ENCODE data around the gene MTA1. TPM values are rescaled to one million over a fixed set of nuclear protein-coding genes. Genes with fewer than 3 reads are reported as not detected.

MTA1 gene
- total RNA-seq, 2 experiments from 2014 or later, result 103 to 217 TPM

GRCh38 chr14:105503935-105504692, 84.5 kb downstream of the MTA1 start:
- Histone ChIP-seq H3K27ac (ENCODE audit: low read depth, low read length, poor library complexity, severe bottlenecking) (no peak overlapping the region), H3K4me1 (ENCODE audit: insufficient read depth, low read length, poor library complexity, severe bottlenecking) (no peaks in the 10 kb centered on the region), H3K79me2 (ENCODE audit: insufficient read depth, low read depth, low read length) (no peaks in the 10 kb centered on the region), H3K9me3 (ENCODE audit: low read length) (no peaks in the 10 kb centered on the region), H3K9me2 (ENCODE audit: insufficient read depth, low read length) (no peaks in the 10 kb centered on the region), H4K20me1 (ENCODE audit: insufficient read depth, low read length) (no peaks in the 10 kb centered on the region), H2AFZ (ENCODE audit: low read length) (no peak overlapping the region), H3K4me2 (ENCODE audit: low read length) (no peak overlapping the region), H3K36me3 (ENCODE audit: insufficient read depth, low read length) (peaks cover 7% of the 10 kb centered on the region; the same call in 1 of the 2 replicates), H3K4me3 (ENCODE audit: low read depth, low read length, poor library complexity, severe bottlenecking) (no peak overlapping the region)
- ChIA-PET POLR2A (interaction anchor here (0.6 kb wide), 1 partner anchor 329 kb away, joined by 7 read pairs; no protein-coding TSS in a partner anchor), CTCF (ENCODE audit: unreplicated experiment) (no interaction called here)
- no TSS peak for BruUV-seq (replicated peaks)
- intact Hi-C loops (cut with micrococcal nuclease; ENCODE audit: unreplicated experiment), result no loop called here
- TF ChIP-seq EZH2phosphoT487 (IDR thresholded peaks at IDR 0.05; ENCODE audit: borderline replicate concordance, low read depth, low read length) (no peak), CTCF (conservative IDR thresholded peaks at IDR 0.05; ENCODE audit: low read length) (no peak)
- DNase-seq (ENCODE audit: low spot score), result no peak

GRCh38 chr14:105505101-105505500, 85.5 kb downstream of the MTA1 start:
- TF ChIP-seq CTCF (conservative IDR thresholded peaks at IDR 0.05; ENCODE audit: low read length) (no peak), EZH2phosphoT487 (IDR thresholded peaks at IDR 0.05; ENCODE audit: borderline replicate concordance, low read depth, low read length) (no peak)
- intact Hi-C loops (cut with micrococcal nuclease; ENCODE audit: unreplicated experiment), result no loop called here
- DNase-seq (ENCODE audit: low spot score), result no peak
- ChIA-PET CTCF (ENCODE audit: unreplicated experiment) (no interaction called here), POLR2A (no interaction called here)
- H3K79me2 ChIP-seq (ENCODE audit: insufficient read depth, low read depth, low read length), result no peaks in the 10 kb centered on the region
- H3K36me3 ChIP-seq (ENCODE audit: insufficient read depth, low read length), result peaks cover 3% of the 10 kb centered on the region; the same call in 1 of the 2 replicates
- H3K9me3 ChIP-seq (ENCODE audit: low read length), result no peaks in the 10 kb centered on the region
- no peaks in the 10 kb centered on the region for H3K9me2 ChIP-seq (ENCODE audit: insufficient read depth, low read length)
- no peak overlapping the region for H3K4me3 ChIP-seq (ENCODE audit: low read depth, low read length, poor library complexity, severe bottlenecking)
- H3K4me1 ChIP-seq (ENCODE audit: insufficient read depth, low read length, poor library complexity, severe bottlenecking), result no peaks in the 10 kb centered on the region
- no peaks in the 10 kb centered on the region for H4K20me1 ChIP-seq (ENCODE audit: insufficient read depth, low read length)
- no TSS peak for BruUV-seq (replicated peaks)
- no peak overlapping the region for H2AFZ ChIP-seq (ENCODE audit: low read length)
- no peak overlapping the region for H3K27ac ChIP-seq (ENCODE audit: low read depth, low read length, poor library complexity, severe bottlenecking)
- H3K4me2 ChIP-seq (ENCODE audit: low read length), result no peak overlapping the region

GRCh38 chr14:105507247-105507646, 87.6 kb downstream of the MTA1 start:
- DNase-seq (ENCODE audit: low spot score), result no peak
- Histone ChIP-seq H3K9me2 (ENCODE audit: insufficient read depth, low read length) (no peaks in the 10 kb centered on the region), H2AFZ (ENCODE audit: low read length) (no peak overlapping the region), H4K20me1 (ENCODE audit: insufficient read depth, low read length) (no peaks in the 10 kb centered on the region), H3K4me3 (ENCODE audit: low read depth, low read length, poor library complexity, severe bottlenecking) (no peak overlapping the region), H3K36me3 (ENCODE audit: insufficient read depth, low read length) (no peaks in the 10 kb centered on the region), H3K9me3 (ENCODE audit: low read length) (no peaks in the 10 kb centered on the region), H3K4me1 (ENCODE audit: insufficient read depth, low read length, poor library complexity, severe bottlenecking) (no peaks in the 10 kb centered on the region), H3K79me2 (ENCODE audit: insufficient read depth, low read depth, low read length) (no peaks in the 10 kb centered on the region), H3K27ac (ENCODE audit: low read depth, low read length, poor library complexity, severe bottlenecking) (no peak overlapping the region), H3K4me2 (ENCODE audit: low read length) (no peak overlapping the region)
- no TSS peak for BruUV-seq (replicated peaks)
- intact Hi-C loops (cut with micrococcal nuclease; ENCODE audit: unreplicated experiment), result no loop called here
- no peak for TF ChIP-seq EZH2phosphoT487 (IDR thresholded peaks at IDR 0.05; ENCODE audit: borderline replicate concordance, low read depth, low read length)
- no peak for TF ChIP-seq CTCF (conservative IDR thresholded peaks at IDR 0.05; ENCODE audit: low read length)
- POLR2A ChIA-PET, result no interaction called here
- CTCF ChIA-PET (ENCODE audit: unreplicated experiment), result no interaction called here

All from OCI-LY7 (cell line).